ENCODE results near the gene HEBP2. TPM values are rescaled to one million over a fixed set of nuclear protein-coding genes. Genes with fewer than 3 reads are reported as not detected.

Gene HEBP2
- total RNA-seq, 1 experiment from 2014 or later = 73.1 TPM

- Histone ChIP-seq H3K36me3 (ENCODE audit: control insufficient read depth, insufficient read depth, low read length) (no peaks in the 10 kb centered on the region), H3K9me3 (no peaks in the 10 kb centered on the region), H3K4me3 (ENCODE audit: low read depth, low read length) (no peak overlapping the region), H3K4me1 (peaks cover 21% of the 10 kb centered on the region), H3K27me3 (replicated peaks; ENCODE audit: control insufficient read depth, insufficient read depth, low read length) (no peaks in the 10 kb centered on the region)
- CTCF ChIA-PET = interaction anchor here (0.6 to 1.2 kb wide), 3 partner anchors 34 to 95 kb away, joined by 3 to 6 read pairs (median 3); partner anchors contain the start of gene HEBP2
- H3K4me3 Mint-ChIP-seq (ENCODE audit: unreplicated experiment) = no peak overlapping the region
- H3K27ac Mint-ChIP-seq (ENCODE audit: unreplicated experiment) = no peak overlapping the region
- no peaks in the 10 kb centered on the region for H3K27me3 Mint-ChIP-seq (ENCODE audit: insufficient read depth, unreplicated experiment)
- peaks cover 9% of the 10 kb centered on the region for H3K9me3 Mint-ChIP-seq (ENCODE audit: unreplicated experiment)
- peaks cover 17% of the 10 kb centered on the region for H3K4me1 Mint-ChIP-seq (ENCODE audit: low read depth, unreplicated experiment)
- H3K36me3 Mint-ChIP-seq (ENCODE audit: insufficient read depth, unreplicated experiment) = no peaks in the 10 kb centered on the region
- intact Hi-C loops (cut with micrococcal nuclease; ENCODE audit: unreplicated experiment) = no loop called here
- no peak for DNase-seq
- TF ChIP-seq CTCF (IDR thresholded peaks at IDR 0.05; ENCODE audit: insufficient read depth in 1 of 2, low read depth in 1 of 2, low read length in 1 of 2, severe bottlenecking in 1 of 2, unreplicated experiment in 1 of 2) = no peak
- POLR2A ChIA-PET = interaction anchor here (0.6 kb wide), 2 partner anchors 54 to 265 kb away, joined by 3 to 4 read pairs; no protein-coding TSS in a partner anchor
- BruUV-seq (replicated peaks) = no TSS peak
Measured at GRCh38 chr6:138370631-138371451, 33.2 kb upstream of the HEBP2 start.

GRCh38 chr6:138371452-138371711 lies 32.6 kb upstream of the HEBP2 start:
- ChIA-PET POLR2A (interaction anchor here (0.6 kb wide), 2 partner anchors 54 to 265 kb away, joined by 3 to 4 read pairs; no protein-coding TSS in a partner anchor), CTCF (interaction anchor here (0.7 to 1.2 kb wide), 2 partner anchors 33 to 96 kb away, joined by 3 to 6 read pairs; partner anchors contain the start of gene HEBP2)
- Histone ChIP-seq H3K9me3 (no peaks in the 10 kb centered on the region), H3K36me3 (ENCODE audit: control insufficient read depth, insufficient read depth, low read length) (no peaks in the 10 kb centered on the region), H3K27me3 (replicated peaks; ENCODE audit: control insufficient read depth, insufficient read depth, low read length) (no peaks in the 10 kb centered on the region), H3K4me3 (ENCODE audit: low read depth, low read length) (no peak overlapping the region), H3K4me1 (peaks cover 21% of the 10 kb centered on the region)
- BruUV-seq (replicated peaks) = no TSS peak
- no peak for TF ChIP-seq CTCF (IDR thresholded peaks at IDR 0.05; ENCODE audit: insufficient read depth in 1 of 2, low read depth in 1 of 2, low read length in 1 of 2, severe bottlenecking in 1 of 2, unreplicated experiment in 1 of 2)
- DNase-seq = no peak
- no peaks in the 10 kb centered on the region for H3K27me3 Mint-ChIP-seq (ENCODE audit: insufficient read depth, unreplicated experiment)
- intact Hi-C loops (cut with micrococcal nuclease; ENCODE audit: unreplicated experiment) = no loop called here
- no peaks in the 10 kb centered on the region for H3K36me3 Mint-ChIP-seq (ENCODE audit: insufficient read depth, unreplicated experiment)
- H3K4me3 Mint-ChIP-seq (ENCODE audit: unreplicated experiment) = peak overlapping the region; percentile 34
- no peak overlapping the region for H3K27ac Mint-ChIP-seq (ENCODE audit: unreplicated experiment)
- peaks cover 17% of the 10 kb centered on the region for H3K4me1 Mint-ChIP-seq (ENCODE audit: low read depth, unreplicated experiment)
- H3K9me3 Mint-ChIP-seq (ENCODE audit: unreplicated experiment) = peaks cover 9% of the 10 kb centered on the region

- Histone ChIP-seq H3K9me3 (no peaks in the 10 kb centered on the region), H3K36me3 (ENCODE audit: control insufficient read depth, insufficient read depth, low read length) (no peaks in the 10 kb centered on the region), H3K4me3 (ENCODE audit: low read depth, low read length) (no peak overlapping the region), H3K4me1 (peaks cover 21% of the 10 kb centered on the region), H3K27me3 (replicated peaks; ENCODE audit: control insufficient read depth, insufficient read depth, low read length) (no peaks in the 10 kb centered on the region)
- ChIA-PET POLR2A (no interaction called here), CTCF (interaction anchor here (1.2 kb wide), 1 partner anchor 33 kb away, joined by 6 read pairs; the partner anchor contains the start of gene HEBP2)
- intact Hi-C loops (cut with micrococcal nuclease; ENCODE audit: unreplicated experiment) = no loop called here
- H3K27me3 Mint-ChIP-seq (ENCODE audit: insufficient read depth, unreplicated experiment) = no peaks in the 10 kb centered on the region
- peaks cover 9% of the 10 kb centered on the region for H3K9me3 Mint-ChIP-seq (ENCODE audit: unreplicated experiment)
- peaks cover 17% of the 10 kb centered on the region for H3K4me1 Mint-ChIP-seq (ENCODE audit: low read depth, unreplicated experiment)
- H3K27ac Mint-ChIP-seq (ENCODE audit: unreplicated experiment) = no peak overlapping the region
- peak overlapping the region; percentile 34 for H3K4me3 Mint-ChIP-seq (ENCODE audit: unreplicated experiment)
- no peak for DNase-seq
- BruUV-seq (replicated peaks) = no TSS peak
- no peaks in the 10 kb centered on the region for H3K36me3 Mint-ChIP-seq (ENCODE audit: insufficient read depth, unreplicated experiment)
- no peak for TF ChIP-seq CTCF (IDR thresholded peaks at IDR 0.05; ENCODE audit: insufficient read depth in 1 of 2, low read depth in 1 of 2, low read length in 1 of 2, severe bottlenecking in 1 of 2, unreplicated experiment in 1 of 2)
Measured at GRCh38 chr6:138371720-138372119, 32.3 kb upstream of the HEBP2 start.

Data from Caco-2 (cell line).